NCI-H146 (cell line): ENCODE data around the gene CLIP4.
A peak's percentile ranks its signal among the peaks of the same experiment; 100 is the strongest.

Source experiments
- DNase-seq: peaks from one replicate; lab custom pipeline; 2025; lab: John Stamatoyannopoulos, UW

Gene CLIP4

DNA sequence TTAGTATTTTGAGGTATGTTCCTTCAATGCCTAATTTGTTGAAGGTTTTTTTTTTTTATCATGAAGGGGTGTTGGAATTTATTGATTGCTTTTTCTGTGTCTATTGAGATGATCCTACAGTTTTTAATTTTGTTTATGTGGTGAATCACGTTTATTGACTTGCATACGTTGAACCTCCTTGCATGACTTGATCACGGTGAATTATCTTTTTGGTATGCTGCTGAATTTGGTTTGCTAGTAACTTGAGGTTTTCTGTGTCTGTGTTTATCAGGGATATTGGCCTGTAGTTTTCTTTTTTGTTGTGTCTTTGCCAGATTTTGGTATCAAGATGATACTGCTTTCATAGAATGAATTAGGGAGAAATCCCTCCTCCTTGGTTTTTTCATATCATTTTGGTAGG is 23.9 kb downstream of the CLIP4 start:
- no peak for DNase-seq

DNA sequence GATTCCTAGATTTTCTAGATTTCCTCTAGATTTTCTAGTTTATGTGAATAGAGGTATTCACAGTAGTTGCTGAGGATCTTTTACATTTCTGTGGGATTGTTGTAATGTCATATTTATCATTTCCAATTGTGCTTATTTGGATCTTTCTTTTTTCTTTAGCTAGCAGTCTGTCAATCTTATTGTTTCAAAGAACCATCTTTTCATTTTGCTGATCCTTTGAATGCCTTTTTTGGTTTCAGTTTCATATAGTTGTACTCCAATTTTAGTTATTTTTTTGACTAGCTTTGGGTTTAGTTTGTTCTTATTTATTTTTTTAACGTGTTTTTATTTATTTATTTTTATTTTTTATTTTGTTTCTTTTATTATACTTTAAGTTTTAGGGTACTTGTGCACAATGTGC is 24.5 kb downstream of the CLIP4 start:
- DNase-seq = no peak

DNA sequence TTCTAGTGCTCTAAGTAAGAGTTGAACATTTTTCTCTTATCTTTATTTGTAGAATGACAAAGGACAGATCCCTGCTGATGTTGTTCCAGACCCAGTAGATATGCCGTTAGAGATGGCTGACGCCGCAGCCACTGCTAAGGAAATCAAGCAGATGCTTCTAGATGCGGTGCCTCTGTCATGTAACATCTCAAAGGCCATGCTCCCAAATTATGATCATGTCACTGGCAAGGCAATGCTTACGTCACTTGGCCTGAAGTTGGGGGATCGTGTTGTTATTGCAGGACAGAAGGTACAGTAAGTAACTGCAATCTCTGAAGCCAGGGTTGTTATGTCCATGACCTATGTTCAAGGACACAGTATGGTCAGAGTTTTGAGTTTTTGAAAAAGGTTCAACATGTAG is 28.4 kb downstream of the CLIP4 start:
- no peak for DNase-seq

DNA sequence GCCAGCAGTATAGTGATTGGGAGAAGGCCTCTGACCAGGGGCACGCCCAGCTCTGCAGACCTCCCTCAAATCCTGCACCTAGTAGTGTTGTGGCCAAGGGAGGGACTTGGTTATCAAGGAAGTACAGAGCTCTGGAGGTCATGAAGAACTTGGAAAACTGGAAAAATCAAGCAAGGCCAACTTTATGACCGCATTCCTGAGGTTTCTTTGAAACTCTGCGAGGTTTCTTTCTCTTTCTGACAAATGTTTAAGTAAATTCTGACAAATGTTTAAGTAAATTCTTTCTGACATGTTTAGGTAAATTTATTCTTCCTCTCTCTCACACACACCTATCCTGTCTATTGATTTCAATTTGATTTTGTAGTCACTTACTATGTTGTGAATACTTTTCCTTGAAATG is 31.0 kb downstream of the CLIP4 start:
- no peak for DNase-seq

DNA sequence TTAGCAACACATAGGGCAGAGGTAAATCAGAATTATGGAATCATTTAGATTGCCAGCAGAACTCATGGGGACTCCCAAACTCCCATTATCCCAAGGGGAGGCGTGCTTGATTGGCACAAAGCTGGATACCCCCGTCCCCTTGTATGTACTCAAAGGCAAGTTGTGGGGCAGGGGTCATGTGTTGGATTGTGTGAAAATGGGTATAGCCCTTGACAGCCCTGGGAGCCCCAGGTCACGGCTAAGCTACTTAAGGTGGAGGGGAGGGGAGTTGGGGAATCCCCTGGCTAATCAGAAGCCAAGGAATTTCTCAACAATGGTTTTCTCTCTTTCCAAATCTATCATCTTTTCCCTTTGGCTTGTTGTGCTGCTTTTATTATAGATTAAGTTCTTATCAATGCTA is 32.7 kb downstream of the CLIP4 start:
- DNase-seq = no peak

DNA sequence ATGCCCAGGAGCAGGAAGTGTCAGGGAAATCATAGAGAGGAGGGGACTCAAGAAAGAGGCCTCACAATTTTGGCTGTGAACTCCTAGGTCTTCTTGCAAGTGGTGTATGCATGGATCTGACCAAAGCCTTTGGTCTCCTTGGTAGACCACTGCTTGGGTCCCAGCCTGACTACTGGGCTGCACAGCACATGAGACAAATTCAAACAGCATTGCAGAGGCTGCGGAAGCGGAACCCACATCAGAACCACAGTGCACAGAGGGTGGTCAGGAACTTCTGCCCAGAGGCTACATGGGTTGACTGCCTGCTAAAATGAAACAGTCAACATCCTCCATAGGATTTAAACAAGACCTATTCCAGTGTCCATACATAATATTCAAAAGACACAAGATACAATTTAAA is 39.4 kb downstream of the CLIP4 start:
- no peak for DNase-seq

DNA sequence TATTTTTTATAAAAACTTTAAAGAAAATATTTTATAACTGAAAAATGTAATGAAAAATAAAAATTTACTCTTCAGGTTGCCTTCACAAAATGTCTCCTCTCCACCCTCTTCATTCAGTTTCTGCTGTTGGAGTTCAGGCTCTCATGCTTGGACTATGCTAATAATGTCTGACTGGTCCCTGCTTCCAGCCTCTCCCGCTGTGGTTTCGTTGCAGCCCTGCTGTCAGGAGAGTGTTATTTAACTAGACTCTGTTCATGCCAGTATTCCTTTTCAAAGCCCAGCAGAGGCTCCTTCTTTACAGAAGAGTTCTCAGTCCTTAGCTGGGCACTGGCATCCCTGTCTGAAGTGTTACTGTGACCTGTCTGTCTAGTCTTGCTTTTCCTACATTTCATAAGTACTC is 40.4 kb downstream of the CLIP4 start:
- DNase-seq = no peak

DNA sequence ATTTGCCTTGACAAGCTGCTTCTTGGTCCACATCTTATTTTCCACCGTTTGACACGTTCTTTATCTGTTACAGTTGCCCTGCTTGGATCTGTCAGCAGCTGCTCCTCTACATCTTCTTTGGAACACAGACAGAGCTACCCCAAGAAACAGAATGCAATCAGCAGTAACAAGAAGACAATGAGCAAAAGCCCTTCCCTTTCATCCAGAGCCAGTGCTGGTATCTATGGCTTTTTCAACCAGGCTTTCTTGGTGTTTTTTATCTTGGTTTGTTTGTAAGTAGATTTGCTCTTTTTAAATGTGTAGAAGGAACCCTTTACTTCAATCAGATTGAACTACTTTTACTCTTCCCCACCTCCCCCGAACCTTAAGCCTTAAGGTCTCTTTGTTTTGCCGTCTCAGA is 41.9 kb downstream of the CLIP4 start:
- DNase-seq = no peak

DNA sequence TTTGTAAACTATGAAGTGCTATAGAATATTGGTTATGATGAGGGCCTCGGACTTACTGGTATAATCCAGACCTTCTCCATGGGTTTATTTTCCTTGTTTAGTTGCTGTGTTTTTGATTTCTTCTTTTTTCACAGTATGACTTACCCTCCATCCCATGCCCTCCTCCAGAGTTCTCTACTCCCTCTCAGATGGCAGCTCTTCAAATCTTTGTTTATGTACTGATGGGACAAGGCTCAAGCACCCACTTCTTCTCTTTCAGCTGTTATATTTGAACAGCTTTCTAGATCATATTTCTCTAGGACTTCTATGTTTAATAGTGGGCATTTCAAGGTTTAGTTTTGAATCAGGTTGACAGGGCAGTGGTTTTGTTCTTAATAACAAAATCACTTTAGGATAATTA is 43.9 kb downstream of the CLIP4 start:
- DNase-seq = no peak

DNA sequence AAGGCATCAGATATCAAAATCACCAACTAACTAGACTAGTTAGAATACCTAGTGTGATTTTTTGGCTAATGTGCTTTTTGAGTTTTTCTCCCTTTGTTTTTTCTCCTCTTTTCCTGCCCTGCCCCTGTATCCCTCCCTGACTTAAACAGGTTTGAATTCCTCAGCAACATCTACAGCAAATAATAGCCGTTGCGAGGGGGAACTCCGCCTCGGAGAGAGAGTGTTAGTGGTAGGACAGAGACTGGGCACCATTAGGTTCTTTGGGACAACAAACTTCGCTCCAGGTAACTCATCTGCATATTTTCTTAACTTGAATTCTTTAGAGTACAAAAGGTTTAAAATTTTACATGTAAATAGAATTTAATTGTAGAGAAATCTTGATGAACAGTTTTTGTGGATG is 45.0 kb downstream of the CLIP4 start:
- DNase-seq = no peak

DNA sequence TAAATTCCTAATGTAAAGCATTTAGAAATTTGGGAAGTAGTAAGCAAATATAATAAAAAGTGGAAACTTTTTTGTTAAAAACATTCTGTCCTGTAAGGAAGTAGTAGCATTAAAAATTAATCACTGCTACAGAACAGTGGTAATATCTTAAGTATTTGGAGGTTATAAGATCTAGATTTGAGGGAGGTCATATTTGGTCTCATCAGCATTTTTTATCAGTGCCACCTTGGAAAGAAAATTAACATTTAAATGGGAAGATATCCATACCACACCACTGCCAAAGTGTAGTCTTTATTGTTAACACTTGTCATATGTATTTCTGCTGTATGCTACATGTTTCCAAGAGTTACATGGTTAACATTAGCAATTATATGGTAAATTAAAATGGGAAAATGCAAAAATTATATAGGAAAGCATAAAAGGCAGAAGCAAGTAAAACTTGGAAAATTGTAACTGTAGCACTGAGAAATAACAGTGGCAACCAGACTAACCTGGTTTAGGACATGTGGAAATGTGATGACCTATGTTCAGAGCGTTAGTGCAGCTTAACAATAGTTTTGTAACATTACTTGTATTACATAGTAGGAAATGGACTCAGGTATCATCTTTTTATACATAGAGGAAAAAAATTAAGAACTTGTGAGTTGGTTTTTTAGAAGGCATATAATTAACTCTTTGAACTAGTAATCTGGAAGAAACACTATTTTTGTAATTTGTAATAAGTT is 47.2 kb downstream of the CLIP4 start:
- DNase-seq = no peak

DNA sequence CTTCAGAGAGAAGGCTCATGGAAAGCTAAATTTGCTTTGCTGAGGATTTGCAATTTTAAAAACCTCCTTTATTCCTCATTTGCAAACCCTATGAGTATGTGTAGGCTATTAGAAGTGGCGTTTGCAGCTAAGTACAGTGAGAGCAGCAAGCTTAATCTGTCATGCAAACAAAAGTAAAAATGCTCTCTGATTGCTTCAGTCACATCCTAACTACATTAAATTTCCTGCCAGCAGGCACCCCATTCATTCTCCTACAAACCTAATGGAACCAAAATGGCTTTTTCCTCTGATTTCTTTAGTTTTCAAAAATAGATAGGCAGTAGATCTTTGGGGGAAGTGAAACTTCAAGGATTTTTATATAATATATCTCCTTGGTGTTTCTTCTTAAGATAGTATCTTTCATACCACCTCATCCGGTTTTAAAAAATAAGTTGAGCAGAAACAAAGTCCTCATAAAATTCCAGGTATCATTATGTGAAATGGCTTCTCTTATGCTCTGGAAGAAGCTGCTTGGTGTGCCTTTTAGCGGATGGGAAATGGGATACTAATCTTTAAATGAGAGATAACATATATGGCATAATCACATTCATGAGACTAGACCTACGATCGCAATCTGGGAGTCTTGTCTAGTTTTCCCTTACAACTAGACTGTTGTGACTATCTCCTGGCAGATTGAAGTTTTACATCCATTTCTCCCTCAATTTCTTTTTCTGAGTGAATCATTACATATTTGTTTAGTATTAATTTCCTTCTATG is 49.1 kb downstream of the CLIP4 start:
- DNase-seq = no peak

DNA sequence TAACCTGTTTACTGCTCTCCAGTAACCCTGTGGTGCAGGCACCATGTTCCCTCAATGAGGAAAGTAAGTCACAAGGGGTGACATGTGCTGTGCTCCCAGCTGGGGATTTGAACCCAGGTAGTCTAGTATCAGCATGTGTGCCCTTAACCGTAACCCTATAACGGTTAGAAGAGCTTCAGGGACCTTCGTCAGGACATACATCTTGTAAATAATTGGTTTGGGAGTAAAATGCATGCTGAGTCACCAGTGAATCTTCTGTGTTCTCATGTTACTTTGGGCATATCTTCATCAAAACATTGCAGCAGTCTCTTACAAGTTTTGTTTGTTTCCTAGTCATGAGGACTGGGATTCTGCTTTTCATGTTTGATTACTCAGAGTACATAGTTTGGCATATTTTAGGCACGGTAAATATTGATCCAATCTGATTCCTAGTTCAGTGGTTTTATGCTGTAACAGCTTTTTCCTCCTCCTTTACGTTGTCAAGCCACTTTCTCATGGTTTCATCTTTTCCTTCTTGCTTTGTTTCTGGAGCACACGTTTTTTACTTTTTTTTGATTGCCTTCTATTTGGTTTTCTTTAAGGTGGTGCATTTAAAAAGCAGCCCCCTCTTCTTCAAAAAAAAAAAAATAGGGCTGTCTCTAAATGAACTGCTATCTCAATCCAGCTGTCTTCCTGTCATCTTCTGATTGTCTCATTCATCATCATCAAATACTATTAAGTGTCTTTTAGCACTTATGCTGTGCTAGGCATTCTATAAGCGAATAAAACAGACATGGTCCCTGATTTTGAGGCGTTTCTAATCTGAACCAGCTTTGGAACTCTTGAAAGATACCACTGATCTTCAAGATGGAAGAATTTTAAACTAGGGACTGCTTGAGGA is 50.4 kb downstream of the CLIP4 start:
- DNase-seq = peak; percentile 40

DNA sequence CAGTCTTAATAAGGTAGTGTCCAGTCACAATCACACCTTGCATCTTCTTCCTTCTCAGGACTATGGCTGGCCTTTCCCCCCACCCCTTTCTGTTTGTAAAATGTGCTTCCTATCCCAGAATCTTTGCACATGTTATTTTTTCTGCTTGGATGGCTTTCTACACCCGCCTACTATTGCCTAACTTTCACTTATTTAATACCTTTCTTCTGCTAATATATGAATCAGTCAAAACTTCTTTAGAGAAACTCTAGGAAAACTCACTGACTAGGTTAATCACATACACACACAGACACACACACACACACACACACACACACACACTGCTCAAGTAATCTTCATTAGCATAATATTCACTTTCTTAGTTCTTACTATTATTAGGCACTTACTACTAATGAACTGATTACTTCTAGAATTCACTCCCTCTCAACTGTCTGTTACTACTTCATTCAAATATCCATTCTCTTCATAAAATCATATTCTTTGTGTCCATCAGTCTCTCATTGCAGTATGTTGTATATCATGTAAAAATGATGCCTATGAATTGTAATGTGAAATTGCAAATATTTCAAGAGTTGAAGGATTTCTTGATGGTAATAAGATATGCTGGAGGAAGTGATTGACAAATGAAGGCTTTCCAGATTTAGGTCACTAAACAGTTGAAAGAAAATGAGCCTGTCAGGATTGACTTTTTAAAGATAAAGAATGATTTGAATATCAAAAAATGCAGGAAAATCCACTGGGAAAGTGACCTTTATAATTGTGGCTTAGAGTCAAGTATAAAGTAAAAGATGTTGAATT is 51.2 kb downstream of the CLIP4 start:
- DNase-seq = no peak

DNA sequence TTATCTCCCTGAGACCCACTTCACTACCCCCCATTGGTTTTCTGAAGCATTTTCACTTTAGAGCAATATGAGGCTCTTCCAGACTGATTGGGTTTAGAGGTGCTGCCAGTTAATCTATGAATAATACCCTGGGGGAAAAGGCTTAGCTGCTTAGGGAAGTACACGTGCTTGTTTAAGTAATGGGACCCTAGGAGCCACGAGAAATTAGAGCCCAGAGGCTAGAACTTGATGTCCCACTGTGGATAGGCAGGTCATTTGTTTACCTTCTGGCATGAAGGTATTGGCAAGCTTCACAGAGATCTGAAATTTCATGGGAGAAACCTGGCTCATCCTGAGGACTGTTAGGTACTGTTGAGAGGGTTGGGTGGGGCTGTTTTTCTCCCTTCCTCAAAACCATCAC is 59.7 kb downstream of the CLIP4 start:
- peak; percentile 35 for DNase-seq

DNA sequence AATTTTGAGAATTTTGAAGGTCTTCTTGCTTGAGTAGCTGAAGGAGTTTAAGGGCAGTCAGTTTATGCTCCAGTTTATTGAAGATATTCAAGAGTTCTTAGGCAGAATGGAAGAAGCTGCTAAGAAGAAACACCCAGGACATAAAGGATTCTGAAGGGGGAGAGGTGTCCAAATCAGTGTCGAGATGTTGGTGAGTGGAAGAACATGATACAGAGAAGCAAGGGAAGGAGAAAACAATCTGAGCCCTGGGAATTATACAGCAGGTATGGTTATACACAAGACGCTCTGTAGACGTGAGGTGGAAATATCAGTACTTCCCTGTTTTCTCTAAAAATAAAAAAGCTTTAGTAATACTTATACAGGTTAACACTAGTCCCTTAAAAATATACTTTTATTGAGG is 60.1 kb downstream of the CLIP4 start:
- DNase-seq = no peak

DNA sequence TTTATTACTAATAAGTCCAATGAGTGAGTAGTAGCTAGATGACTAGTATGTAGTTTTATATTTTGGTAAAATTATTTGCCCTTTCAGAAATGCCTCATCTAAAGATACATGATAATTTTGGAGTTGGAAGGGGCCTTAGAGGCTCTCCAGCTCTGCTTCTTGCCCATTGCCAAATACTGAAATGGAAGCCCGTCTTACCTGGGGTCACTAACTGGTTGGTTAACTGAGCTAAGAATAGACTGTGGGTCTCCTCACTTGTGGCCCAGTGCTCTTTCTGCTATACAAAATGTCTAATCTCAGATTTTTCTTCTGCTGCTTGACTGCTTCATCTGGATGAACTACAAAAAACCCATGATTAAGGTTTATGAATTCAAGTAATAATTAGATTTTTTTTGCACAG is 67.1 kb downstream of the CLIP4 start:
- DNase-seq = no peak

DNA sequence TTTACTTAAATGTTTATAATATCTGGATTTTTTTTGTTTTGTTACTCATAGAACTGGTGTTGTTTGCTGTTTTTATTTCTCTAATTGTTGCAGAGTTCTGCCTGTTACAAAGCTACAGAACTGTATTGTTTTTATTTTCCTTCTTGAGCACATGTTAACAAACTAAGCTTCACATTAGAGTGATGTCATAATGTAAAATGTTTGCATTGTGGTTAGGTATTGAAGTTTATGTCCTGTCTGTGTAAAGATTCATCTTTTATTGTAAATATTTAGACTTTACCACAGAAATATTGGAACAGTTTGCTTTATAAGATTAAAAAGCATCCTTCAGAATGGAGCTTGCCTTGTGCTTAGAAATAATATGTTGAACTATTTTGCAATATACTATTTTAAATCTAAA is 67.7 kb downstream of the CLIP4 start:
- no peak for DNase-seq

DNA sequence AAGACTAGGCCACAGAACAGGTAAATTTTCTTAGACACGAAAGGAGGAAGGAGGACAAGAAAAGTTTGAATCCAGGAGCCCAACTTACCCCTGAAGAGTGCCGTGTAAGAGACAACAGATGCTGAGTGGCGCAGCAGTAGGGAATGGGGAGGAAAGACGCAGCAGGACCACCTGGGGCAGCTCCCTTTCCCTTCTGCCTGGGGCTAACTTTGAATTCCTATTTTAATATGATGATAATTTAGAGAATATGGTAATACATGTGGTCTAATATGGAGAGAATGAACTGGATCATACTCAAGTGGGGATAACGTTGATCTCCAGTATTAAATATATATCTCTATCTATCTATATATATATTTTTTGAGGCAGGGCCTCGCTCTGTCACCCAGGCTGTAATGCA is 69.3 kb downstream of the CLIP4 start:
- no peak for DNase-seq

DNA sequence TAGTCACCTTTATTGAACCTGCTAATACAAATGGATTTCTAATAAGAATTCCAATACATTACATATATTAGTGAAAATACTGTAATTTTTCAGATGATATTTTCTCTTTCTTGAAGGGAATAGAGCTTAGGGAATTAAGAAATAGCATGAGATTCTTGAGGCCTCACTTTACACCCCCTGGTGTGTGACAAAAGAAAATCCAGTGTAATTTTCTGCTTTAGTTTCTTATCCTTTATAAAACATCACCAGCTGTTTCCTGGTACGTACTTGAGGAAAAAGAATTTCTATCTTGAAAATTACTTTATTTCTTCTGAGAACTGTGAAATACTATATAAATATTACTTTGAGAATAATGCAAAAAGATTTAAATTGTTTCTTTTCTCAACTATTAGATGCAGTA is 71.6 kb downstream of the CLIP4 start:
- no peak for DNase-seq

DNA sequence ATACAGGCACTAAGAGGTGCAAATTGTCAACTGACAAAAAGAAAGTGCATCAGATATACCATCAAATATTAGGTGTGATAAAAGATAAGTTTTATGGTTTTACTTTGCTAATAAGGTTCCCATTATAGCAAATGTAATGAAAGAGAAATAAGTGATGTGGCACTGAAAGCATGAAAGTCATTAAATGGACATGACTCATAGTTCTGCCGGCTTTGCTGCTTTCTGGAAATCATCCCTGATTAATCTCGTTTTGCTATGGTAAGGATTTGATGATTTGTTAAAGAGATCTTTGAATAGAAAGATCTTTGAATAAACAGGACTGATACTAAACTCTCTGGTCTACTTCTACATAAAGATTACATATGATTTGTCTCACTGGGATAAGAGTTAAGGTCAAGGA is 72.7 kb downstream of the CLIP4 start:
- no peak for DNase-seq

DNA sequence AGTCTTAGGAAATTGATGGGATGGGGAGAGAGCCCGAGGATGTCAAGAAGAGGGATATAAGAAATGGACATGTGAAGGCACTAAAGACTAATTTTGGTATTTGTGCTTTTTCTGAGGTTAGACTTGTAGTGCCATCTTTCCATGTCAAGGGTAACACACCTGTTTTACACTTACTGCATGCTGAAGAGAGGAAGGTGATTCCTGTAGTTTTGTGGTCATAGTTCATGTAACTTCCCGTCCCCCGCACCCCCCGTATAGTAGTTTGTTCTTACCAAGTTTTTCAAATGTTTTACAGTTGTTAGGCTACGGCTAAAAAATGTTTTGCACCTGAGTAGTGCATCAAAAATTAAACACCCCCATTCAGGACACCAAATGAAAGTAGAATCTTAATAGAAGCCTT is 73.8 kb downstream of the CLIP4 start:
- DNase-seq = no peak
